HG02938 (cell line): ENCODE data around the gene ADSS1.
"Not testable (repeated sequence)": the region's sequence is repeated elsewhere in the genome, so short reads cannot be mapped to it uniquely, and the experiment has no call there.

Experiments used
- ATAC-seq: cut with Tn5 transposase; IDR thresholded peaks from one replicate; pipeline ENCODE4 v1.9.1; 2021; ENCODE audit warnings: mild to moderate bottlenecking, moderate library complexity; ENCODE audit not compliant: unreplicated experiment

ADSS1 gene

GRCh38 chr14:104714066-104714465 lies 10.0 kb upstream of the ADSS1 start:
- no peak for ATAC-seq

- ATAC-seq: no peak
Measured at GRCh38 chr14:104714681-104715080, 9.3 kb upstream of the ADSS1 start.

GRCh38 chr14:104715416-104715815 lies 8.6 kb upstream of the ADSS1 start:
- no peak for ATAC-seq

- ATAC-seq: no peak
Measured at GRCh38 chr14:104715871-104716270, 8.2 kb upstream of the ADSS1 start.

- ATAC-seq: no peak
Measured at GRCh38 chr14:104717137-104717536, 6.9 kb upstream of the ADSS1 start.

GRCh38 chr14:104717646-104718045 lies 6.4 kb upstream of the ADSS1 start:
- no peak for ATAC-seq

GRCh38 chr14:104718147-104718546 lies 5.9 kb upstream of the ADSS1 start:
- ATAC-seq: no peak

GRCh38 chr14:104718871-104719270 lies 5.2 kb upstream of the ADSS1 start:
- no peak for ATAC-seq

- ATAC-seq: no peak
Measured at GRCh38 chr14:104719343-104719742, 4.7 kb upstream of the ADSS1 start.

- ATAC-seq: no peak
Measured at GRCh38 chr14:104721505-104722431, 2.3 kb upstream of the ADSS1 start.

- no peak for ATAC-seq
Measured at GRCh38 chr14:104722938-104723650, 935 bp upstream of the ADSS1 start.

- ATAC-seq: no peak
Measured at GRCh38 chr14:104724407-104724980, 465 bp downstream of the ADSS1 start.

GRCh38 chr14:104724981-104725771 lies 1.1 kb downstream of the ADSS1 start:
- no peak for ATAC-seq

GRCh38 chr14:104725772-104726548 lies 1.9 kb downstream of the ADSS1 start:
- no peak for ATAC-seq

GRCh38 chr14:104726600-104727451 lies 2.8 kb downstream of the ADSS1 start:
- ATAC-seq: no peak

GRCh38 chr14:104728631-104729030 lies 4.6 kb downstream of the ADSS1 start:
- no peak for ATAC-seq

GRCh38 chr14:104729176-104729834 lies 5.3 kb downstream of the ADSS1 start:
- ATAC-seq: not testable (repeated sequence)

GRCh38 chr14:104729835-104730181 lies 5.8 kb downstream of the ADSS1 start:
- no peak for ATAC-seq

GRCh38 chr14:104730487-104730886 lies 6.5 kb downstream of the ADSS1 start:
- ATAC-seq: no peak
